NK-92 (cell line): ENCODE measurements around the gene CALML6.

Source experiments
- DNase-seq: peaks from one replicate; lab custom pipeline; 2025; ENCODE audit not compliant: unreplicated experiment; lab: John Stamatoyannopoulos, UW

Gene CALML6

DNA sequence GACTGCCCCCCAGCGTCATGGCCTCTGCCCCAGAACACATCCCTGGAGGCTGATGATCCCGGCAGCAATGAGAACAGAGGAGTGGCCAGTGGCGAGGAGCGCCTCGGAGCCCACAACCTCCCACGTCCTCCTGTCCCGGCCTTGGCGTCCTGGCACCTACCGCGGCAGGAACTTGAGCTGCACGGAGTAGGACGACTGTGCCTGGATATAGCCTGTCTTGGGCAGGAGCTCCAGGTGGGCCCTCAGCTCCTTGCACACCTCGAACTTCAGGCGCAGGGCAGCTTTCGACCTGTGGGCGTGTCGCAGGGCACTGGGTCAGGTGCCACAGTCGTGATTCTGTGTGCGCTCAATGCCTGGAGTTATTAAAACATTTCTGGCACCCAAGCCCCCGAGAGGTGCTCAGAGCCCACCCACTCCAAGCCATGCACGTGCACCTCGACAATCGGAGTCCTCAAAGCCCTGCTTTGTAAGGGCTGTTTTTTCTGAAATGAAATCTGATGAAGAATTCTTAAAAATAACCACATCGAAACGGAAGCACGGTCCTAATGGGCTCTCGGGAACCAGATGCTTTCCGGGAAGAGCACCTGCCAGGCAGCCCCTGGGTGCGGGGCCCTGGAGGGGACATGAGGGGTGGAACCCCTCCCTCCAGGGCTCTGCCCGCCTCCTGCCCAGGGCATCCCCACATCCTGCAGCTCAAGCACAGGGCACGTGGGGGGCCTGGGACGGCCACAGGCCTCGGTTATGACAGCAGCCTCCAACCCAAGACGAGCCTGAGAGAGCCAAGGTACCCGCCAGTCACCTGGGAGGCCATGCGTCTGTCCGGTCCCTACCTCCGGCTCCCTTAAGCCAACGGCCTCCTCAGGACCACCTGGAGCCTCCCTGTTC is 27.1 kb downstream of the CALML6 start:
- no peak for DNase-seq

GRCh38 chr1:1942753-1943656 is 27.9 kb downstream of the CALML6 start:
- no peak for DNase-seq

DNA sequence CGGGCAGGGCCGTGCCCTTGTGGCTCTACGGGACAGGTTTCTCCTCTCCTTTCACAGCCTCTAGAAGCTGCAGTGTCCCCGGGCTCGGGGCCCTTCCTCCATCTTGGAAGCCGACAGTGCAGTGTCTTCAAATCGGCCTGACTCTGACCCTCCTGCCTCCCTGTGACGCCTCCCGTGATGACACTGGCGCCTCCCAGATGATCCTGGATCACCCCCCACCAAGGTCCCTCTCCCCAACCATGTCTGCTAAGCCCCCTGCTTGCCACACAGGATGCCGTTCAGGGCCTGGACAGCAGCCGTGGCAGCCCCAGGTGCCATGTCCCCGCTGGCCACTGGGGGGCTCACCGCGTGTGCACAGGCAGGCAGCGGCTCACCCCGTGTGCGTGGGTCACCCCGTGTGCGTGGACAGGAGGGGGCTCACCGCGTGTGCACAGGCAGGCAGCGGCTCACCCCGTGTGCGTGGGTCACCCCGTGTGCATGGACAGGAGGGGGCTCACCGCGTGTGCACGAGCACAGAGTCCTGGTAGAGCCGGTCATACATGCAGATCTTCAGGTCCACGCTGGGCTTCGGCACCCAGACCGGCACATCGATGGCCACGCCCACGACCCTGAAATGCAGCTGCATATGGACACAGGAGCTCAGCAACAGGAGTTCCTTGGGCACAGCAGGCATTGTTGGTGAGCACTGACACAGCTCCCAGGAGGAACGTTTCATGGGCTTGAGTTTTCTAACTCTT is 28.9 kb downstream of the CALML6 start:
- DNase-seq, result no peak

- DNase-seq, result no peak
Observed at GRCh38 chr1:1945782-1946393, 30.8 kb downstream of the CALML6 start.

GRCh38 chr1:1946540-1946939 is 31.5 kb downstream of the CALML6 start:
- no peak for DNase-seq

DNA sequence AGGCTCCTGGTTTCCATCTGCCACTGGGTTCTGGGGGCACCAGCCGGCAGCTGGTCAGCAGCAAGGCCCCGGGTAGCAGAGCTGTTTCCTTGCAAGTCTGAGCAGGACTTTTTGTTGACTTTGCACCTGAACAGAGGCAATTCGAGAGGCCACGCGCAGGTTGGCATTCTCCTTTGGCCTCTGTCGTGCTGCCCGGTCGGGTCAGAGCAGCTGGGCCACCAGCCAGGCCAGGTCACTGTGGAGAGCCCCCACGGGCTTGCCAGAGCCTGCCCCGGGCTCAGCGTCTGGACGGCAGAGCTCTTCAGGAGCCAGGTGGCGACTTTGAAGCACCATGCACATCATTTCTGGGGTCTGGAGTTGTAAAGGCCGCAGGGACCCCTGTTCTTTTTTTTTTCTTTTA is 32.4 kb downstream of the CALML6 start:
- no peak for DNase-seq

GRCh38 chr1:1948783-1949182 is 33.7 kb downstream of the CALML6 start:
- no peak for DNase-seq

- DNase-seq, result no peak
Observed at GRCh38 chr1:1950940-1951339, 35.9 kb downstream of the CALML6 start.

DNA sequence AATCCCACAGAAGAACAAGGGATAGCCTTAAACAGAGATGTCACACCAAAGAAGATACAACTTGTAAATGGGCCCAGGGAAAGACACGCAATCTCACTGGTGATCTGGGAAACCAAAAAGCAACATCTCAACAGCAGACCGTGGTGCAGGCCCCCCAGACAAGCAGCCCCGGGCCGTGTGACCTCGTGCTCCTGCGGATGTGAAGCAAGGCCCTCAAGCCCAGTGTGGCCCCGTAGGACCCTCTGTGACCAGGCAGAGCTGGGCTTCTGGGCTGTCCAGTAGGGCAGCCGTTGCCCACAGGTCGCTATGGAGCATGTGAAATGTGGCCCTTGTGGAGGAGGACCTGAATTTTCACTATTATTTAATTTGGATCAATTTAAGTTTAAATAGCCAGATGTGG is 39.0 kb downstream of the CALML6 start:
- DNase-seq, result no peak

GRCh38 chr1:1954831-1955441 is 39.9 kb downstream of the CALML6 start:
- DNase-seq, result no peak

DNA sequence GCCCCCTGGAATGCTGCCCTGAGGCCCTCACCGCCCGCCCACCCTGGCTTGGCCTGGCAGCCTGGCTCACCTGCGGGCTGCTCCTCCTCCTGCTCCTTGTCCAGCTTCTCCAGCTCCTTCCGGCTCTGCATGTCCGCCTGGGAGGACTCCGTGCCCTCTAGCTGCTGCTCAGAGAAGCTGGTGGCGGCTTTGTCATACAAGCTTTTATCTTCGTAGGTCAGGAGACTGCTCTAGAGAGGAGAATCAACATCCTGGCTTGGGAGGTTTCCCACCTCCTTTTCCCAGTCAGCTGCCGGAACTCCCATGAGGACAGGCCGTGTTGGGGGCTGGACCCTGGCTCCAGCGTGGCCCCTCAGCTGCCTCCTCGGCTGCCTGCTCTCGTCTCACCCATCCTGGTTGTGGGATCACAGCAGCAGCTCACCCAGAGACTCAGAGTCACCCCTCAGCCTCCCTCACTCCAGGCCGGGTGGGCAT is 40.6 kb downstream of the CALML6 start:
- DNase-seq, result no peak

DNA sequence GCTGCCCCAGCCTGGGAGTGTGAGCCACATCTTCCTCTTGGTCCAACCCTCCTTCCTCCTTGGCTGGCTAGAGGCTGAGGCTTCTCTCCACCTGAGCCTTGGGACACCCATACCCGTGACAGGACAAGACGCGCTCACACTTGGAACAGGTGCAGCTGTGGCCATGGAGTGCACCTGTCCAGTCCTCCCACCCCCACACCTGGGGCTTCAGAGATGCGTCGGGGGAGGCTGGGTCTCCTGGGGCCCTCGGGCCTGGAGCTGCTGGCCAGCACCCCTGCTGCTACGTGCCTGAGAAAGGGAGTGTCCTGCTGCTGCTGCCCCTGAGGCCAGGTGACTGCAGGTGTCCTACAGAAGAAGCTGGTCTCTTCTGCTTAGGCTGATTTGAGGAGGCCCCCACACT is 41.0 kb downstream of the CALML6 start:
- DNase-seq, result no peak

DNA sequence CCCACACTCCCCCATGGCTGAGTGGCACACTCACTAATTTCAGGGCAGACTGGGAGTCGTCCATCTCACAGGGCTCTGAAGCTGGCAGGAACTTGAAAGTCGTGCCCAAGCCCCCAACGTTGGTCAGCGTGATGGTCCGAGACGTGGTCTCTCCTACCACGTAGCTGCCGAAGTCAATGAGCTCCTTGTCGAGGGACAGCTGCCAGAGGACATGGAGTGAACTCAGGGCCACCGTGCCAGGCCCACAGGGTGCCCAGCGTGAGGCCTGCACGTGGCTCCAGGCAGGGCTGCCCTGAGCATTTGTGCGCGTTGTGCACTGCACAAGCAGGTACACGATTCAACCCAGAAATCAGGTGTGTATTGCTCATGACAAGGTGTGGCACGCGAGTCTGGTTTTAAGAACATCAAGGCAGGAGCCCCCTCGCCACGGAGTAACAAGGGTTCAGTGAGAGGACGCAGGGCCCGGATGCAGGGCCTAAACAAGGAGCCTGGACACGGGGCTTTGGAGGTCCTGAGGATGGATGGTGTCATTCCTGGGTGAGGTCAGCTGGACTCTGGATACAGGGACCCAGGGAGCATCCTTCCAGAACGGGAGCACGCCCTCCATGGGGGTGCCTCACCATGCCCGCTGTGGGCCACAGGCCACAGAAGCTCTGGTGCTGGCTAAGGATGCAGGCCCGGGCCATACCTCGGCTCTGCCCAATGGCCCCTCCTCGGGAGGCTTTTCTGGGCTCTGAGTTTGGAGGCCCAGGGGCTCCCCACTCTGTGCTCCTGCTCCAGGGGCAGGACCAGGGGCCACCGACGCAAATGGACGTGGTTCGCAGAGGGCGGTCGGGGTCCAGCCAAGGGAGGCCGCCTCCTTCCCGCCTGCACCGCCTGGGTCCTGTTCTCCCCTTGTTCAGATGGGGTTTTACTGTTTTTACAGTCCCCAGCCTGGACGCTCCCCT is 41.8 kb downstream of the CALML6 start:
- DNase-seq, result no peak

GRCh38 chr1:1957533-1957961 is 42.5 kb downstream of the CALML6 start:
- DNase-seq, result no peak

DNA sequence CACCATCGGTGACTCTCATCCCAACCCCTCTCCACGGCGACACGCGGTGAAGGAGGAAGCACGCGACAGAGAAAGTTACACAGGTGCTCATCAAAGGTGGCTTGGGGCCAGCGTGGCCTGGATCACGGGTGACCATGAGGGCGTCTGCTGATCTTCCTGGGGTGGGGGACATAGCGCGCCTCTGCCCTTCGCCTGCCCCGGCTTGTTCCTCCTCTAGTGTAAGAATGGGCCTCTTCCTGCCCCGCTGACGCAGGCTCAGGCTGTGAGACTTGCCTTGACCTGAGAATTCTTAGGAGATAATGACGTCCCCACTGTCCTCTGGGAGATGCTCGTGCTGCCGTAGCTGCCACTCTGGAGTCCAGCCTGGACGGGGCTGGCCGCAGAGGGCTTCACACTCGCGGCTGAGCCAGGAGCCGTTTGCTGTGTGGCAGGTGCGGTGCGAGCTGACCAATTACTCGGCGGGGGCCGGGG is 43.0 kb downstream of the CALML6 start:
- no peak for DNase-seq

DNA sequence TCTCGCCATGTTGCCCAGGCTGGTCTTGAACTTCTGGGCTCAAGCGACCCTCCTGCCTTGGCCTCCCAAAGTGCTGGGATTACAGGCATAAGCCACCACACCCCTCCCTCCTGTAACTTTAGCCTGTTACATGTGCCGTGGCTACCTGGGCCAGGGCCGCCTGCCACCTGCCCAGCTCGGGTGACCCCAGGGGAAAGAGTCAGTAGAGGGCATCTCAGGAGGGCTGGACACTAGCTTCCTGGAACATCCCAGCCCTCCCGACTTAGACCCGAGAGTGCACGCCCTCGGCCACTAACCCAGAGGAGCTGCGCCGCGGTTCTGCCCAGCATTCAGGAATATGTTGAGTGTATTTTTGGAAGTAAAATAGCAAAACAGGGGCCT is 44.4 kb downstream of the CALML6 start:
- DNase-seq, result no peak

DNA sequence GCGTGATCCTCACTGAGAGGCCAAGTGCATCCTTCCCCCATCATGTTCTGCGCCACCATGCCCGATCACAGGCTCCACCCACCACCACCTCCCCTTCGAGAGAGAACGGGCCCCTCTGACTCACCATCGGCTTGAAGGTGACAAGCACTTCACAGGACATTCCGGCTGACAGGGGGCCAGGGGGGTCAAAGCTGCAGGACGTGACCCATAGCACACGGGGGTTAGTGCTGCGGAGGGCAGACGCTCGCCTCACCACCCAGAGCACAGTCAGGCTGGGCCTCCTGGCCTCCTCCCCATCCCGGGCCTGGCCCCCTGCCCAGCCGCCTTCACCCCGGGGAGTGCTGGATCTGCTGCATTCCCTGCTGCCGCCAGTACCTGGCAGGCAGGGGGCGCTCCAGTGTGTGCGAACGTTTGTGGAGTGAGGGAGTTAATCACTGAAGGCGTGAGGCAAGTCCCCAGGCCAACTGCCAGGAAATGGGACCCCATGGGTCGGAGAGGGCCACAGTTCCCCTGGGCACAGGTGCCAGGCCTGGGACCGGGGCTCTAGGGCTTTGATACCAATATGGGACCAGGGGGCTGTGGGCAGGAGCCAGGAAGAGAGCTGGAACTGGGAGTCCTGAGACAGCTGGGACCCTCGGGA is 44.9 kb downstream of the CALML6 start:
- DNase-seq, result no peak

- DNase-seq, result no peak
Observed at GRCh38 chr1:1960480-1961196, 45.6 kb downstream of the CALML6 start.
